Endothelial cell of umbilical vein (primary cell): ENCODE data around the gene CDKL5. TPM values are rescaled to one million over a fixed set of nuclear protein-coding genes. Genes with fewer than 3 reads are reported as not detected.

ENCODE experiments used
- BruUV-seq: library from RNA; stranded (reverse); fragments of 400-500 nt; replicated peaks from 2 replicates; lab custom pipeline; 2021; lab: Mats Ljungman, UMichigan
- CTCF ChIA-PET: fragments of 300-600, 350-600 bp; sonication (Branson Sonifier 250); formaldehyde crosslinking; loops from one replicate; lab custom pipeline; 2021; ENCODE audit warnings: antibody characterized with exemption, inconsistent platforms; lab: Charles Lee
- POLR2A ChIA-PET: fragments of 300-600, 350-600 bp; sonication (Branson Sonifier 250); formaldehyde crosslinking; loops from one replicate; lab custom pipeline; 2021; ENCODE audit warnings: antibody characterized with exemption, inconsistent platforms; lab: Charles Lee
- DNase-seq: peaks from one replicate; pipeline ENCODE4 v3.0.0-alpha.2; 2011; ENCODE audit warnings: low read depth, low spot score
- FAIRE-seq: peaks from 2 replicates; lab custom pipeline; 2011; peaks lifted over from hg19 to GRCh38; lab: Jason Lieb, UNC
- H2AFZ ChIP-seq: 2 replicates; pipeline ENCODE4 v1.6.0; 2012; ENCODE audit warnings: low read depth, low read length, control low read depth, inconsistent platforms
- H3K27ac ChIP-seq: 2 replicates; pipeline ENCODE4 v1.5.1; 2011; ENCODE audit warnings: low read depth, mild to moderate bottlenecking, control low read depth, low read length, moderate library complexity; ENCODE audit not compliant: insufficient read depth
- H3K27me3 ChIP-seq, 2 experiments: 2 replicates each; pipeline versions ENCODE4 v1.6.0 to v1.6.1; 2011; ENCODE audit warnings: low read length in 2 of 2, mixed read lengths in 1 of 2; ENCODE audit not compliant: control insufficient read depth in 2 of 2, insufficient read depth in 2 of 2
- H3K36me3 ChIP-seq, 2 experiments: 2 replicates in 1 of 2; 3 replicates in 1 of 2; pipeline ENCODE4 v1.5.1; 2011; ENCODE audit warnings: low read length in 2 of 2, mild to moderate bottlenecking in 1 of 2, moderate library complexity in 1 of 2; ENCODE audit not compliant: control insufficient read depth in 2 of 2, insufficient read depth in 2 of 2; ENCODE audit errors: extremely low read depth in 1 of 2
- H3K4me1 ChIP-seq: 3 replicates; pipeline ENCODE4 v1.5.1; 2011; ENCODE audit warnings: mild to moderate bottlenecking, low read length; ENCODE audit not compliant: control insufficient read depth, insufficient read depth; ENCODE audit errors: extremely low read depth
- H3K4me2 ChIP-seq: 2 replicates; pipeline ENCODE4 v1.6.1; 2011; ENCODE audit warnings: low read length, control low read depth, mixed read lengths; ENCODE audit not compliant: insufficient read depth
- H3K4me3 ChIP-seq, 3 experiments: fragments of 200-600 bp in 1 of 3; sonication (generic), shearing (Covaris generic) in 1 of 3; replicated peaks in 1 of 3; 2 replicates each; pipeline ENCODE4 v1.5.1; 2011 to 2016; ENCODE audit warnings: control low read depth in 3 of 3, low read length in 3 of 3, mild to moderate bottlenecking in 2 of 3, inconsistent platforms in 1 of 3, low read depth in 1 of 3, moderate library complexity in 1 of 3; ENCODE audit not compliant: insufficient read depth in 1 of 3
- H3K79me2 ChIP-seq: 2 replicates; pipeline ENCODE4 v1.6.0; 2012; ENCODE audit warnings: low read length, inconsistent platforms; ENCODE audit not compliant: control insufficient read depth, insufficient read depth
- H3K9ac ChIP-seq: replicated peaks from 2 replicates; pipeline ENCODE3; 2011; ENCODE audit warnings: low read length, control low read depth; ENCODE audit not compliant: insufficient read depth; ENCODE audit errors: extremely low read depth
- H3K9me1 ChIP-seq: replicated peaks from 3 replicates; pipeline ENCODE4 v1.6.0; 2011; ENCODE audit warnings: mild to moderate bottlenecking, low read length; ENCODE audit not compliant: control insufficient read depth, insufficient read depth; ENCODE audit errors: extremely low read depth
- H3K9me3 ChIP-seq: replicated peaks from 2 replicates; pipeline ENCODE4 v1.5.1; 2012; ENCODE audit warnings: low read length, inconsistent platforms; ENCODE audit not compliant: control insufficient read depth, insufficient read depth
- H4K20me1 ChIP-seq: replicated peaks from 2 replicates; pipeline ENCODE3; 2011; ENCODE audit warnings: mild to moderate bottlenecking, low read length; ENCODE audit not compliant: control insufficient read depth, insufficient read depth; ENCODE audit errors: extremely low read depth
- FOS ChIP-seq: IDR thresholded peaks from 2 replicates; pipeline ENCODE4 v1.6.1; 2011; ENCODE audit warnings: mild to moderate bottlenecking, low read length, moderate library complexity, borderline replicate concordance; ENCODE audit not compliant: insufficient read depth
- JUN ChIP-seq: IDR thresholded peaks from 2 replicates; pipeline ENCODE4 v1.6.1; 2011; ENCODE audit warnings: borderline replicate concordance, low read depth; ENCODE audit not compliant: insufficient read length, insufficient read depth
- MAX ChIP-seq: IDR thresholded peaks from 2 replicates; pipeline ENCODE4 v1.6.1; 2011; ENCODE audit not compliant: insufficient read depth, insufficient read length
- MYC ChIP-seq: IDR thresholded peaks from one replicate; pipeline ENCODE4 v1.6.1; 2011; ENCODE audit warnings: mild to moderate bottlenecking, low read depth, low read length
- POLR2A ChIP-seq: IDR thresholded peaks from 2 replicates; pipeline ENCODE4 v1.6.1; 2012; ENCODE audit warnings: low read depth, mild to moderate bottlenecking, control low read depth, low read length
- POLR2AphosphoS5 ChIP-seq: IDR thresholded peaks from 2 replicates; pipeline ENCODE4 v1.6.1; 2012; ENCODE audit warnings: low read depth, mild to moderate bottlenecking, control low read depth, low read length, moderate library complexity; ENCODE audit not compliant: insufficient read depth
- dilution Hi-C: fragments of 300-500 bp; cut with MboI; formaldehyde crosslinking; loops from one replicate; pipeline ENCODE4 v1.15.0; 2019; ENCODE audit warnings: low sequenced_read_pairs; ENCODE audit not compliant: extremely low pct_ligation_motif_present
- intact Hi-C: fragments of 100-400 bp; cut with micrococcal nuclease; formaldehyde crosslinking; loops from one replicate; pipeline ENCODE4 v1.10.0; 2022
- polyA plus RNA-seq, 4 experiments: library from polyadenylated mRNA; depleted of rRNA in 3 of 4; stranded (reverse) in 3 of 4; unstranded in 1 of 4; fragments of >200 nt; gene quantifications; 2 replicates each; pipeline versions ENCODE4 v1.2.1 to v1.2.3, GENCODE V29; 2011 to 2012; ENCODE audit warnings: missing spikeins in 1 of 4
- total RNA-seq: library from RNA; stranded (reverse); gene quantifications from 2 replicates; pipeline ENCODE4 v1.2.3, GENCODE V29; 2021
- TF ChIP-seq, protein P1 (sequence below), 2 donors: IDR thresholded peaks; 1 replicate in 1 of 2; 2 replicates in 1 of 2; pipeline ENCODE4 v1.5.1; 2011; ENCODE audit warnings: low read length in 2 of 2, mild to moderate bottlenecking in 2 of 2, moderate library complexity in 2 of 2, control low read depth in 1 of 2, inconsistent platforms in 1 of 2, low read depth in 1 of 2; ENCODE audit not compliant: insufficient read depth in 1 of 2; ENCODE audit errors: extremely low read depth in 1 of 2

The CDKL5 gene
- total and polyA plus RNA-seq, 2 donors (not counting 3 experiments of a cell fraction or from before 2014, with no cell fraction given), result 1.5 to 4.3 TPM

GRCh38 chrX:18457000-18457399 lies 31.6 kb downstream of the CDKL5 start:
- H2AFZ ChIP-seq, result no peak overlapping the region
- H3K27me3 ChIP-seq, result no peaks in the 10 kb centered on the region
- no peaks in the 10 kb centered on the region for H3K9me3 ChIP-seq
- H3K79me2 ChIP-seq, result no peaks in the 10 kb centered on the region
- no peak overlapping the region for H3K4me2 ChIP-seq
- H4K20me1 ChIP-seq, result no peaks in the 10 kb centered on the region
- no peak for DNase-seq
- intact Hi-C loops (no loop called here), dilution Hi-C loops (no loop called here)
- H3K9me1 ChIP-seq, result no peaks in the 10 kb centered on the region
- BruUV-seq, result no TSS peak
- no peaks in the 10 kb centered on the region for H3K4me1 ChIP-seq
- H3K9ac ChIP-seq, result no peak overlapping the region
- H3K36me3 ChIP-seq, result no peaks in the 10 kb centered on the region
- H3K27ac ChIP-seq, result no peak overlapping the region
- POLR2A ChIA-PET, result no interaction called here
- no peak for FAIRE-seq
- TF ChIP-seq MYC, result no peak
- TF ChIP-seq FOS, result no peak
- no peak for TF ChIP-seq POLR2AphosphoS5
- TF ChIP-seq POLR2A, result no peak
- TF ChIP-seq, protein P1, sequence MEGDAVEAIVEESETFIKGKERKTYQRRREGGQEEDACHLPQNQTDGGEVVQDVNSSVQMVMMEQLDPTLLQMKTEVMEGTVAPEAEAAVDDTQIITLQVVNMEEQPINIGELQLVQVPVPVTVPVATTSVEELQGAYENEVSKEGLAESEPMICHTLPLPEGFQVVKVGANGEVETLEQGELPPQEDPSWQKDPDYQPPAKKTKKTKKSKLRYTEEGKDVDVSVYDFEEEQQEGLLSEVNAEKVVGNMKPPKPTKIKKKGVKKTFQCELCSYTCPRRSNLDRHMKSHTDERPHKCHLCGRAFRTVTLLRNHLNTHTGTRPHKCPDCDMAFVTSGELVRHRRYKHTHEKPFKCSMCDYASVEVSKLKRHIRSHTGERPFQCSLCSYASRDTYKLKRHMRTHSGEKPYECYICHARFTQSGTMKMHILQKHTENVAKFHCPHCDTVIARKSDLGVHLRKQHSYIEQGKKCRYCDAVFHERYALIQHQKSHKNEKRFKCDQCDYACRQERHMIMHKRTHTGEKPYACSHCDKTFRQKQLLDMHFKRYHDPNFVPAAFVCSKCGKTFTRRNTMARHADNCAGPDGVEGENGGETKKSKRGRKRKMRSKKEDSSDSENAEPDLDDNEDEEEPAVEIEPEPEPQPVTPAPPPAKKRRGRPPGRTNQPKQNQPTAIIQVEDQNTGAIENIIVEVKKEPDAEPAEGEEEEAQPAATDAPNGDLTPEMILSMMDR (IDR thresholded peaks at IDR 0.05; ENCODE audit: extremely low read depth in 1 of 2, insufficient read depth in 1 of 2, low read depth in 1 of 2, low read length in 2 of 2), result no peak
- no peak for TF ChIP-seq MAX
- TF ChIP-seq JUN, result no peak
- CTCF ChIA-PET, result no interaction called here
- no peak overlapping the region for H3K4me3 ChIP-seq
